GM21528 (cell line): ENCODE measurements around the gene OR4E1.
"Not testable (repeated sequence)": the region's sequence is repeated elsewhere in the genome, so short reads cannot be mapped to it uniquely, and the experiment has no call there.

Experiments used
- ATAC-seq: cut with Tn5 transposase; IDR thresholded peaks from one replicate; pipeline ENCODE4 v1.9.1; 2021; ENCODE audit warnings: mild to moderate bottlenecking, moderate library complexity; ENCODE audit not compliant: unreplicated experiment, low FRiP score

OR4E1 gene

DNA sequence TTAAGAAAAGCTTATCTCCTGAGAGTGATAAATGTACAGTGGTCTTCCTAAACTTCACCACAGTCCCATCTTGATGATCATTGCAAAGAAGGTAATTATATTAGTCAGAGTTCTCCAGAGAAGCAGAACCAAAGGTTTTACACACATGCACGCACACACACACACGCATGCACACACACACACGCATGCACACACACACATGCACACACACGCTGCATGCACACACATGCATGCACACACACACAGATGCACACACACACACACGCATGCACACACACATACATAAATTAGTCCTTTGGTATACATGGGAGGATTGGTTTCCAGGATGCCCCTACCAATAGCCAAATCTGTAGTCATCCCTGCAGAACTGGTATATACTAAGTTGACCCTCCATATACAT lies 19.4 kb downstream of the OR4E1 start:
- ATAC-seq = no peak

DNA sequence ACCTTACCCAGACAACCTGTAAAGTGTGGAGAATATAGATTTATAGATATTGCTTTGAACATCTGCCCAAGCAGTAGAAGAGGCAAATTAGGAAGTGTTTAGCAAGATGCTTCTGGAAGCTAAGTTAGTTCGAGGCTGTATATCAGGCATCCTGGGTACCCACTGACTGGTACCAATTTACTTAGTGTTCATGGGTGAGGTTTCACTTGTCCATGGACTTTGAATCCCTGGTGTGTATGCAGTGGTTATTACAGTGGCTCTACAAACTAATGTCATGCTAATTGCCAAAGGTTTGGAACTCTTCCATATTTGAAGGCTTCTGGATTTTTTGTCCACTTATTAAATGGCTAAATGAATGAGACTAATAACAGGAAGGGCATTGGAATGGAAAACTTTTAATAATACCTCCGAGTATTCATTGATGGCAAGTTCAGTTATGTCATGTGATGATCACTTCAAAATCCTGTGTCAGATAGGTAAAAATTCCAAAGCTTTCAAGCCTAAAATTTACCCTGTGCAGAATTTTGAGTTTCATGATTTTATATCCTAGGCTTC lies 20.2 kb downstream of the OR4E1 start, which contains the start of gene OR4E2:
Gene OR4E2, plus strand, starts transcription at position 505 of the 555 bp plus-strand sequence. CDS start 11,248 bp downstream, outside the sequence.
- ATAC-seq = no peak

- no peak for ATAC-seq
Observed at GRCh38 chr14:21652209-21652808, 21.3 kb downstream of the OR4E1 start.

DNA sequence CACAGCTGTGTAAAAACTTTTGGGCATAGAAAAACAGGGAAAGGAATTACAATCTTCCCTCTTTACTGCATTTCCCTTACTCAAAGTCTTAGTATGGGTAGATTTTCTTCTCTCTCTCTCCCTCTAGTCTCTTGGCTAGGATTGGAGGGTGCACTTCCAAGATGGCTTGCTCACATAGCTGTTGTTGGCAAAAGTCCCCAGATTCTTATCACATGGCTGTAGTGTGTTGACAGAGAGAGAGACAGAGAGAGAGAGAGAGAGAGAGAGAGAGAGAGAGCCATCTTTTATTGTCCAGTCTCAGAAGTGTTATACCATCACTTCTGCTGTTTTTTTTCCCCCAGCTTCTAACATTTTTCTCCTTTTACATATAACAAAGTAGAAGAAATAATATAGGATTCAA lies 26.2 kb downstream of the OR4E1 start:
- no peak for ATAC-seq

- ATAC-seq = no peak
Observed at GRCh38 chr14:21643407-21643806, 30.2 kb downstream of the OR4E1 start.

- ATAC-seq = no peak
Observed at GRCh38 chr14:21642683-21643082, 30.9 kb downstream of the OR4E1 start.

- no peak for ATAC-seq
Observed at GRCh38 chr14:21634840-21635239, 38.8 kb downstream of the OR4E1 start, which contains the start of gene OR10G2. Gene OR10G2, minus strand, starts transcription at chr14:21634940. Its CDS starts 98 bp downstream, at chr14:21634842.

- no peak for ATAC-seq
Observed at GRCh38 chr14:21631084-21631483, 42.5 kb downstream of the OR4E1 start.

- ATAC-seq = not testable (repeated sequence)
Observed at GRCh38 chr14:21630503-21630902, 43.1 kb downstream of the OR4E1 start.

- no peak for ATAC-seq
Observed at GRCh38 chr14:21626491-21627230, 47.0 kb downstream of the OR4E1 start.
